WI38 (cell line): Measurements from ENCODE around the gene IL16.
"Not testable (repeated sequence)": the region's sequence is repeated elsewhere in the genome, so short reads cannot be mapped to it uniquely, and the experiment has no call there.

Source experiments
- H3K4me3 ChIP-seq: 2 replicates; pipeline ENCODE4 v1.5.1; 2011; ENCODE audit warnings: low read depth, mild to moderate bottlenecking, control low read depth, low read length
- CTCF ChIP-seq: IDR thresholded peaks from 2 replicates; pipeline ENCODE4 v1.5.1; 2012; ENCODE audit warnings: low read depth, mild to moderate bottlenecking, control low read depth, low read length

Gene IL16

GRCh38 chr15:81323944-81324881, 127.5 kb downstream of the IL16 start, which contains the start of gene STARD5:
Gene STARD5 (minus strand): TSS chr15:81324141. CDS start chr15:81324099, 42 bp downstream.
- peak within 1 kb of the TSS; percentile 92 for H3K4me3 ChIP-seq
- no peak for TF ChIP-seq CTCF

- no peak for TF ChIP-seq CTCF
These were observed 130.0 kb downstream of the IL16 start for GRCh38 chr15:81326466-81327212.

GRCh38 chr15:81327516-81327915, 130.8 kb downstream of the IL16 start:
- TF ChIP-seq CTCF = no peak
- H3K4me3 ChIP-seq = no peak overlapping the region

More at GRCh38 chr15:81326466-81327212, 130.0 kb downstream of the IL16 start:
- no peak overlapping the region for H3K4me3 ChIP-seq

GRCh38 chr15:81329446-81329845, 132.8 kb downstream of the IL16 start:
- H3K4me3 ChIP-seq = no peak overlapping the region
- TF ChIP-seq CTCF = no peak

- no peak for TF ChIP-seq CTCF
- H3K4me3 ChIP-seq = no peak overlapping the region
These were observed 133.8 kb downstream of the IL16 start for GRCh38 chr15:81330366-81331090.

GRCh38 chr15:81331141-81331540, 134.5 kb downstream of the IL16 start:
- H3K4me3 ChIP-seq = not testable (repeated sequence)

GRCh38 chr15:81331600-81331999, 134.9 kb downstream of the IL16 start:
- TF ChIP-seq CTCF = no peak

More at GRCh38 chr15:81331600-81331999, 134.9 kb downstream of the IL16 start:
- H3K4me3 ChIP-seq = no peak overlapping the region
